Liver (tissue), 9 donors: ENCODE data around the gene MISP. TPM values are rescaled to one million over a fixed set of nuclear protein-coding genes. Genes with fewer than 3 reads are reported as not detected.

Experiments used
- DNase-seq: peaks from one replicate; pipeline ENCODE4 v3.0.0-alpha.2; 2017; ENCODE audit warnings: low spot score
- H3K27ac ChIP-seq, 2 donors: one replicate each; pipeline ENCODE4 v1.7.0; 2013; ENCODE audit warnings: inconsistent platforms in 2 of 2, low read length in 2 of 2, control low read depth in 1 of 2, low read depth in 1 of 2, mild to moderate bottlenecking in 1 of 2
- H3K27me3 ChIP-seq, 4 donors: one replicate each; pipeline versions ENCODE4 v1.6.1 to v1.7.0; 2013; ENCODE audit warnings: low read length in 3 of 4, inconsistent platforms in 1 of 4, mild to moderate bottlenecking in 1 of 4, moderate library complexity in 1 of 4; ENCODE audit not compliant: control insufficient read depth in 4 of 4, insufficient read depth in 4 of 4
- H3K36me3 ChIP-seq, 4 donors: one replicate each; pipeline versions ENCODE4 v1.6.1 to v1.7.0; 2013; ENCODE audit warnings: low read length in 3 of 4, mild to moderate bottlenecking in 3 of 4, low read depth in 1 of 4, moderate library complexity in 1 of 4; ENCODE audit not compliant: control insufficient read depth in 4 of 4, insufficient read depth in 3 of 4
- H3K4me1 ChIP-seq, 4 donors: one replicate each; pipeline versions ENCODE4 v1.6.1 to v1.7.0; 2013; ENCODE audit warnings: low read length in 3 of 4, mild to moderate bottlenecking in 3 of 4, moderate library complexity in 1 of 4; ENCODE audit not compliant: control insufficient read depth in 4 of 4, insufficient read depth in 4 of 4
- H3K4me3 ChIP-seq, 3 donors: one replicate each; pipeline versions ENCODE4 v1.6.1 to v1.7.0; 2013; ENCODE audit warnings: low read length in 3 of 3, control low read depth in 1 of 3, low read depth in 1 of 3, mild to moderate bottlenecking in 1 of 3
- H3K9ac ChIP-seq, 2 donors: one replicate each; pipeline ENCODE4 v1.7.0; 2013; ENCODE audit warnings: low read length in 2 of 2, mild to moderate bottlenecking in 2 of 2, moderate library complexity in 2 of 2, control low read depth in 1 of 2, low read depth in 1 of 2
- H3K9me3 ChIP-seq, 4 donors: one replicate each; pipeline versions ENCODE4 v1.6.1 to v1.7.0; 2013; ENCODE audit warnings: low read length in 3 of 4; ENCODE audit not compliant: control insufficient read depth in 4 of 4
- ATF3 ChIP-seq: IDR thresholded peaks from 2 replicates; pipeline ENCODE4 v1.6.1; 2016; ENCODE audit warnings: antibody characterized with exemption
- CTCF ChIP-seq: fragments of 150-350 bp; IDR thresholded peaks from 2 replicates; pipeline ENCODE4 v1.5.1; 2017; ENCODE audit warnings: improper control_type of control experiment, low read depth, low read length; ENCODE audit not compliant: missing input control
- EGR1 ChIP-seq, 2 donors: IDR thresholded peaks; 2 replicates each; pipeline ENCODE4 v1.6.1; 2016 to 2018; ENCODE audit warnings: antibody characterized with exemption in 2 of 2, low read depth in 2 of 2
- FOXA1 ChIP-seq: IDR thresholded peaks from 2 replicates; pipeline ENCODE4 v1.6.1; 2016; ENCODE audit warnings: antibody characterized with exemption
- FOXA2 ChIP-seq: IDR thresholded peaks from 2 replicates; pipeline ENCODE4 v1.6.1; 2016; ENCODE audit warnings: antibody characterized with exemption
- GABPA ChIP-seq, 2 donors: IDR thresholded peaks in 1 of 2; conservative IDR thresholded peaks in 1 of 2; 2 replicates each; pipeline ENCODE4 v1.6.1; 2016; ENCODE audit warnings: antibody characterized with exemption in 2 of 2, mild to moderate bottlenecking in 1 of 2, moderate library complexity in 1 of 2
- HNF4A ChIP-seq, 2 donors: conservative IDR thresholded peaks; 2 replicates each; pipeline ENCODE4 v1.6.1; 2016; ENCODE audit warnings: antibody characterized with exemption in 2 of 2, mild to moderate bottlenecking in 2 of 2
- HNF4G ChIP-seq: IDR thresholded peaks from 2 replicates; pipeline ENCODE4 v1.6.1; 2016; ENCODE audit warnings: antibody characterized with exemption
- JUND ChIP-seq, 2 donors: IDR thresholded peaks; 2 replicates each; pipeline ENCODE4 v1.6.1; 2016; ENCODE audit warnings: antibody characterized with exemption in 2 of 2
- MAX ChIP-seq: IDR thresholded peaks from 2 replicates; pipeline ENCODE4 v1.6.1; 2016; ENCODE audit warnings: antibody characterized with exemption
- NR2F2 ChIP-seq: IDR thresholded peaks from 2 replicates; pipeline ENCODE4 v1.6.1; 2016; ENCODE audit warnings: antibody characterized with exemption
- RAD21 ChIP-seq, 2 donors: IDR thresholded peaks; 2 replicates each; pipeline ENCODE4 v1.6.1; 2016; ENCODE audit warnings: antibody characterized with exemption in 2 of 2, mild to moderate bottlenecking in 2 of 2
- REST ChIP-seq: IDR thresholded peaks from 2 replicates; pipeline ENCODE4 v1.6.1; 2016; ENCODE audit warnings: antibody characterized with exemption, mild to moderate bottlenecking
- RXRA ChIP-seq, 2 donors: IDR thresholded peaks; 2 replicates each; pipeline ENCODE4 v1.6.1; 2017 to 2018; ENCODE audit warnings: antibody characterized with exemption in 2 of 2, mild to moderate bottlenecking in 1 of 2
- SP1 ChIP-seq: IDR thresholded peaks from 2 replicates; pipeline ENCODE4 v1.6.1; 2018; ENCODE audit warnings: antibody characterized with exemption, mild to moderate bottlenecking
- TAF1 ChIP-seq: conservative IDR thresholded peaks from 2 replicates; pipeline ENCODE4 v1.6.1; 2016; ENCODE audit warnings: antibody characterized with exemption, mild to moderate bottlenecking
- YY1 ChIP-seq: IDR thresholded peaks from 2 replicates; pipeline ENCODE4 v1.6.1; 2016; ENCODE audit warnings: antibody characterized with exemption, mild to moderate bottlenecking
- ZBTB33 ChIP-seq: IDR thresholded peaks from 2 replicates; pipeline ENCODE4 v1.6.1; 2016; ENCODE audit warnings: antibody characterized with exemption
- WGBS: extraction: QIAGEN DNeasy Blood & Tissue Kit; methylation state at CpG from one replicate; pipeline ENCODE4 v1.1.7; 2013; 5-methylcytosine and 5-hydroxymethylcytosine counted together
- polyA plus RNA-seq, 2 donors: library from polyadenylated mRNA; stranded (reverse) in 1 of 2; unstranded in 1 of 2; fragments of 200-250 nt in 1 of 2; fragments of >200 nt in 1 of 2; fragmentation: Nextera tagmentation in 1 of 2; extraction: Ambion mirVana in 1 of 2; gene quantifications; one replicate each; pipeline versions ENCODE4 v1.2.1 to v1.2.3, GENCODE V29; 2013 to 2015
- total RNA-seq, 2 donors: library from RNA; depleted of rRNA; stranded (reverse); fragments of >200 nt; gene quantifications; one replicate each; pipeline ENCODE4 v1.2.3, GENCODE V29; 2014
- donor health status: healthy.
- donor health status: healthy.
- donor health status: healthy.
- donor health status: healthy.
- donor health status: healthy.

The MISP gene
- total and polyA plus RNA-seq, 4 donors, result 0.05 to 0.08 TPM; not detected in 2

- TF ChIP-seq EGR1 (IDR thresholded peaks at IDR 0.05; ENCODE audit: low read depth in 2 of 2) (no peak), SP1 (no peak), HNF4G (no peak), YY1 (no peak), JUND (IDR thresholded peaks at IDR 0.05) (no peak), REST (no peak), NR2F2 (no peak), GABPA (IDR thresholded peaks at IDR 0.05 in 1 of 2, conservative IDR thresholded peaks at IDR 0.05 in 1 of 2) (no peak), FOXA1 (no peak), HNF4A (conservative IDR thresholded peaks at IDR 0.05) (no peak), RAD21 (IDR thresholded peaks at IDR 0.05) (no peak), MAX (no peak), RXRA (IDR thresholded peaks at IDR 0.05) (no peak), TAF1 (no peak), ZBTB33 (no peak), ATF3 (no peak)
- Histone ChIP-seq H3K36me3 (no peaks in the 10 kb centered on the region), H3K9ac (no peak overlapping the region), H3K27ac (no peak overlapping the region), H3K27me3 (no peaks in the 10 kb centered on the region), H3K4me3 (no peak overlapping the region), H3K9me3 (peaks cover 0 to 2% (median 0%) of the 10 kb centered on the region in 4 donors), H3K4me1 (no peaks in the 10 kb centered on the region)
- WGBS, result 82% methylated on average over 14 of the region's 14 CpGs
- DNase-seq, result no peak
Observed at GRCh38 chr19:749811-750210, 1.1 kb upstream of the MISP start.

GRCh38 chr19:751501-752341 lies 809 bp downstream of the MISP start:
- H3K27me3 ChIP-seq, result no peaks in the 10 kb centered on the region
- no peak overlapping the region for H3K4me3 ChIP-seq
- TF ChIP-seq RXRA (IDR thresholded peaks at IDR 0.05) (no peak), GABPA (IDR thresholded peaks at IDR 0.05 in 1 of 2, conservative IDR thresholded peaks at IDR 0.05 in 1 of 2) (no peak), EGR1 (IDR thresholded peaks at IDR 0.05; ENCODE audit: low read depth in 2 of 2) (no peak), CTCF (no peak), FOXA2 (no peak), FOXA1 (no peak), MAX (no peak), RAD21 (IDR thresholded peaks at IDR 0.05) (no peak), HNF4A (conservative IDR thresholded peaks at IDR 0.05) (no peak), TAF1 (no peak), YY1 (no peak)
- no peak for DNase-seq
- WGBS, result 65% methylated on average over 30 of the region's 30 CpGs
- H3K9me3 ChIP-seq, result peaks cover 0 to 2% (median 0%) of the 10 kb centered on the region in 4 donors
- no peaks in the 10 kb centered on the region for H3K36me3 ChIP-seq
- no peak overlapping the region for H3K9ac ChIP-seq
- no peaks in the 10 kb centered on the region for H3K4me1 ChIP-seq
- H3K27ac ChIP-seq, result no peak overlapping the region
